ENCODE results near the gene HERC5.

GRCh38 chr4:88527787-88528186 lies 70.9 kb downstream of the HERC5 start:
- TF ChIP-seq YY1 (IDR thresholded peaks at IDR 0.05; ENCODE audit: insufficient read depth, insufficient read length) (no peak), SUZ12 (IDR thresholded peaks at IDR 0.05; ENCODE audit: extremely low read depth, insufficient read depth, insufficient read length) (no peak), ZNF274 (IDR thresholded peaks at IDR 0.05; ENCODE audit: low read depth, low read length) (no peak)

Data from NT2/D1 (cell line).